SU-DHL-6 (cell line): ENCODE measurements around the gene CDH22.

Experiments used
- H2AFZ ChIP-seq: fragments of 200-600 bp; sonication (generic); 2 replicates; pipeline ENCODE4 v1.6.1; 2014; ENCODE audit warnings: low read depth, mild to moderate bottlenecking, moderate library complexity, mixed read lengths, antibody characterized with exemption, low read length; ENCODE audit not compliant: severe bottlenecking
- H3F3A ChIP-seq: fragments of 200-600 bp; shearing (Covaris generic); 2 replicates; pipeline ENCODE4 v1.6.0; 2016; ENCODE audit warnings: antibody characterized with exemption, mild to moderate bottlenecking; ENCODE audit not compliant: insufficient read depth
- H3K27ac ChIP-seq: fragments of 200-600 bp; sonication (generic); 2 replicates; pipeline ENCODE4 v1.5.1; 2016; ENCODE audit warnings: low read depth, mild to moderate bottlenecking, low read length, moderate library complexity, mixed read lengths
- H3K27me3 ChIP-seq: fragments of 200-600 bp; sonication (generic), shearing (Covaris generic); 2 replicates; pipeline ENCODE4 v1.6.0; 2014; ENCODE audit warnings: mild to moderate bottlenecking, low read length
- H3K36me3 ChIP-seq: fragments of 200-600 bp; sonication (generic); 2 replicates; pipeline ENCODE4 v1.6.1; 2014; ENCODE audit warnings: mild to moderate bottlenecking, low read length, mixed read lengths
- H3K4me2 ChIP-seq: fragments of 300-600, 200-600 bp; shearing (Covaris generic), sonication (generic); 2 replicates; pipeline ENCODE4 v1.6.0; 2014; ENCODE audit warnings: low read length, low read depth, mild to moderate bottlenecking; ENCODE audit not compliant: poor library complexity, severe bottlenecking
- H3K4me3 ChIP-seq: fragments of 200-600 bp; sonication (generic); 2 replicates; pipeline ENCODE4 v1.5.1; 2014; ENCODE audit warnings: antibody characterized with exemption, low read length, mild to moderate bottlenecking, mixed read lengths; ENCODE audit not compliant: insufficient read depth, poor library complexity, severe bottlenecking
- H3K79me2 ChIP-seq: fragments of 200-600 bp; sonication (generic); 2 replicates; pipeline ENCODE4 v1.6.1; 2014; ENCODE audit warnings: mild to moderate bottlenecking, low read length, moderate library complexity; ENCODE audit not compliant: insufficient read depth
- H3K9ac ChIP-seq: fragments of 200-600 bp; sonication (generic); 2 replicates; pipeline ENCODE4 v1.7.0; 2014; ENCODE audit warnings: mild to moderate bottlenecking, low read length
- H3K9me2 ChIP-seq: fragments of 200-600 bp; sonication (generic); replicated peaks from 2 replicates; pipeline ENCODE4 v1.6.1; 2014; ENCODE audit warnings: low read length; ENCODE audit not compliant: insufficient read depth
- H3K9me3 ChIP-seq: fragments of 200-600 bp; sonication (generic); 2 replicates; pipeline ENCODE4 v1.6.1; 2014; ENCODE audit warnings: low read length, mixed read lengths; ENCODE audit not compliant: insufficient read depth
- H4K20me1 ChIP-seq: fragments of 200-600 bp; sonication (generic); 2 replicates; pipeline ENCODE4 v1.6.1; 2014; ENCODE audit warnings: low read depth, mild to moderate bottlenecking, antibody characterized with exemption, low read length, moderate library complexity, mixed read lengths
- EZH2phosphoT487 ChIP-seq: fragments of 200-600 bp; sonication (generic), shearing (Covaris generic); conservative IDR thresholded peaks from 2 replicates; pipeline ENCODE4 v1.6.1; 2018; ENCODE audit warnings: mild to moderate bottlenecking, antibody characterized with exemption, low read length, moderate library complexity, mixed read lengths
- TF ChIP-seq, protein P1 (sequence below): fragments of 200-600 bp; sonication (generic); IDR thresholded peaks from one replicate; pipeline ENCODE4 v1.5.1; 2017; ENCODE audit warnings: antibody characterized with exemption, mild to moderate bottlenecking, low read length, moderate library complexity; ENCODE audit not compliant: insufficient read depth, poor library complexity, severe bottlenecking

CDH22 gene

DNA sequence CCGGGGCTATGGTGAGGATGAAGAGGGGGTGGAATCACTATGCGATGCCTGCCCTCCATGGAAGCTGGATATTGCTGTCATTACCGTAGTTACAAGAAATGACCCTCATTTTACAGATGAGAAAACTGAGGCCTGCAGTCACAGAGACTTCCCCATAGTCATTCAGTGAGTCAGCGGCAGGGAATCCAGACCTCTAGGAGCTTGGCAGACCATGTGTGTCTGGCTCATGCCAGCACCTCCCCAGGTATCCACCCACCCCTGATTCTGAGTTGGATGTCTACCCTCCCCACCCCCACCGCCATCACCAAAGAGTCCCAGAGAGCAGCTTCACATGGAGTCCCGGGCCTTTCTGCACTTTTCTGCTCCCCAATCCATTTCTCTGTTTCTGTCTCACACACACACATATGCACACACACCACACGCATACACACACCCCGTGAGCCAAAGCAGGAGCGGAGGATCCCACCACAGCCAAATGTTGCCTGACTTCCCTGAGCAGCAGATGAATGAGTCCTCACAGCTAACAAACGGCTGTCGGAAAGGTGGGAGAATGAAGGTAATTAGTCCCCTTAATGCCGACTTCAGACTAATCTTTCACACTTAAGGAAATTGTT is 24.8 kb downstream of the CDH22 start:
- Histone ChIP-seq H3F3A (no peaks in the 10 kb centered on the region), H3K4me2 (no peak overlapping the region), H3K27ac (no peak overlapping the region), H3K36me3 (no peaks in the 10 kb centered on the region), H3K9me3 (no peaks in the 10 kb centered on the region), H3K9ac (no peak overlapping the region), H3K79me2 (no peaks in the 10 kb centered on the region), H3K9me2 (no peaks in the 10 kb centered on the region), H3K4me3 (no peak overlapping the region), H4K20me1 (no peaks in the 10 kb centered on the region), H2AFZ (no peak overlapping the region), H3K27me3 (no peaks in the 10 kb centered on the region)
- TF ChIP-seq, protein P1, sequence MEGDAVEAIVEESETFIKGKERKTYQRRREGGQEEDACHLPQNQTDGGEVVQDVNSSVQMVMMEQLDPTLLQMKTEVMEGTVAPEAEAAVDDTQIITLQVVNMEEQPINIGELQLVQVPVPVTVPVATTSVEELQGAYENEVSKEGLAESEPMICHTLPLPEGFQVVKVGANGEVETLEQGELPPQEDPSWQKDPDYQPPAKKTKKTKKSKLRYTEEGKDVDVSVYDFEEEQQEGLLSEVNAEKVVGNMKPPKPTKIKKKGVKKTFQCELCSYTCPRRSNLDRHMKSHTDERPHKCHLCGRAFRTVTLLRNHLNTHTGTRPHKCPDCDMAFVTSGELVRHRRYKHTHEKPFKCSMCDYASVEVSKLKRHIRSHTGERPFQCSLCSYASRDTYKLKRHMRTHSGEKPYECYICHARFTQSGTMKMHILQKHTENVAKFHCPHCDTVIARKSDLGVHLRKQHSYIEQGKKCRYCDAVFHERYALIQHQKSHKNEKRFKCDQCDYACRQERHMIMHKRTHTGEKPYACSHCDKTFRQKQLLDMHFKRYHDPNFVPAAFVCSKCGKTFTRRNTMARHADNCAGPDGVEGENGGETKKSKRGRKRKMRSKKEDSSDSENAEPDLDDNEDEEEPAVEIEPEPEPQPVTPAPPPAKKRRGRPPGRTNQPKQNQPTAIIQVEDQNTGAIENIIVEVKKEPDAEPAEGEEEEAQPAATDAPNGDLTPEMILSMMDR: no peak
- TF ChIP-seq EZH2phosphoT487: no peak

DNA sequence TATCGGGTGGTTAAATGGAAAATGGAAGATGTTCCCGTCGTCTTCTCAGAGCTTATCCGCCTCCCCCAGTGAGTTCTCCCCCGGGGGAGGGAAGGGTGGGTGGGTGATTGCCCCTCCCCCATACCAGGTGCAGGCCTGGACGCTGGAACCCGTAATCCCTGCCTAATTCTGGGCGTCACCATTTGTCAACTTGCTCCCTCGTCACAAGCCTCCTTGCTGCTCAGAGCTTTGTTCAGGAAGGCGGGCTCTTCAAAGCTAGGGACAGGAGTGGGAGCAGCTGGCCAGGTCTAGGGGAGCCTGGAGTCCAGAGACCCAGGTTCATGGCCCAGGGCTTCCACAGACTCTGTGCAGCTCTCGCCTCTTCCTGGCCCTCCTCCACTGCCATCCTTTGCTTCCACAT is 25.6 kb downstream of the CDH22 start:
- H3K4me2 ChIP-seq: no peak overlapping the region
- H3K27me3 ChIP-seq: no peaks in the 10 kb centered on the region
- no peaks in the 10 kb centered on the region for H3K79me2 ChIP-seq
- no peak overlapping the region for H2AFZ ChIP-seq
- no peaks in the 10 kb centered on the region for H3K36me3 ChIP-seq
- H3F3A ChIP-seq: no peaks in the 10 kb centered on the region
- H3K9ac ChIP-seq: no peak overlapping the region
- no peaks in the 10 kb centered on the region for H3K9me3 ChIP-seq
- H3K9me2 ChIP-seq: no peaks in the 10 kb centered on the region
- H3K27ac ChIP-seq: no peak overlapping the region
- no peak overlapping the region for H3K4me3 ChIP-seq
- TF ChIP-seq, protein P1: no peak
- TF ChIP-seq EZH2phosphoT487: no peak
- H4K20me1 ChIP-seq: no peaks in the 10 kb centered on the region

DNA sequence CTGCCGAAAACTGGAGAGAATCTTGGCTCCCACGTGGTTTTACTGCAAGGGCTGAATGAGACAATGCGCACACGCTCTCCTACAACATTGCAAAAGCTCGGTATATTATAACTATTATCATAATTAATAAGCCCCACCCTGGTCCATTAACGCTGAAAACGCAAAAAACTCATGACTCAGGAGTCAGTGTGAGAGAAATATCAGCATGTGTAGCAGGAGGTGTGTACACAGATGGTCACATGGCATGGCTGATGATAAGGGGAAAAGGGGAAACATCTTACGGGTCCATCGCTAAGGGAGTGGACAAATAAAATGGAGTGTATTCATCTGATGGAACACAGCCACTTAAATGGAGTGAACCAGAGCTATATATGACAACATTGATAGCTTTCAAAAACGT is 29.2 kb downstream of the CDH22 start:
- Histone ChIP-seq H3K79me2 (no peaks in the 10 kb centered on the region), H3K9me2 (no peaks in the 10 kb centered on the region), H4K20me1 (no peaks in the 10 kb centered on the region), H3K9ac (no peak overlapping the region), H3K27me3 (no peaks in the 10 kb centered on the region), H3K4me3 (no peak overlapping the region), H3F3A (no peaks in the 10 kb centered on the region), H3K4me2 (no peak overlapping the region), H3K36me3 (no peaks in the 10 kb centered on the region), H2AFZ (no peak overlapping the region), H3K27ac (no peak overlapping the region), H3K9me3 (no peaks in the 10 kb centered on the region)
- no peak for TF ChIP-seq EZH2phosphoT487
- TF ChIP-seq, protein P1: no peak
